Measurements from ENCODE around the gene NUDT19. TPM values are rescaled to one million over a fixed set of nuclear protein-coding genes. Genes with fewer than 3 reads are reported as not detected.

NUDT19 gene
- total RNA-seq, 1 experiment from 2014 or later = 6.1 TPM

DNA sequence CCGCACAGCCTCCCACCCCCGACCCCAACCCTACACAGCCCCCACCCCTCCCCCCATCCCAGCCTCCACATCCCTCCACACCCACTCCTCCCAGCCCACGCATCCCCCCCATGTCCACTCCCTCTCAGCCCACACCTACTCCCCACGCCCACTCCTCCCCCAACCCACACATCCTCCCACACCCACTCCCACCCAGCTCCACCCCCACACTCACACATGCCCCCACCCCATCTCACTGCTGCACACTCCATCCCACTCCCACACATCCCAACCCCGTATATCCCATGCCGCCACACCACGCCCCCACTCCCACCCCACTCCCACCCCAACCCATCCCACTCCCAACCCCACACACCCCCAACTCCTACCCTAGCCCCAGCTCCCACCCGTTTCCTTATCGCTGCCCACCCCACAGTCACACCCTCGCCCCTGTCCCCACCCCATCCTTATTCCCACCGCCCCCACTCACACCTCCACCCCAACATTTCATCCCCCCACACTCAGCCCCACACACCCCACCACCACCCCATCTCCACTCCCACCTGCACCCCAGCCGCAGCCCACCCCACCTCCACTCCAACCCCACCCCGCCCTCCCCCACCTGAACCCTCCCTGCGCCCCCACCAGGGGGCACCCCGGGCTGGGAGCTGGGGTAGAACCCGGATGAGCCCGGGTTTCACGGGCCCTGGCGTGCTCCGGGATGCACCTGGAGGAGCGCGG, 28.8 kb downstream of the NUDT19 start:
- no peak overlapping the region for H3K27ac Mint-ChIP-seq
- Histone ChIP-seq H2BK5ac (ENCODE audit: insufficient read length, low read length) (no peak overlapping the region), H3K4me2 (ENCODE audit: insufficient read depth, insufficient read length, low read length) (no peak overlapping the region), H3K14ac (ENCODE audit: insufficient read depth, low read length) (no peak overlapping the region), H3K23ac (ENCODE audit: insufficient read length, low read depth, low read length) (no peak overlapping the region), H4K5ac (ENCODE audit: insufficient read length, low read depth, low read length) (no peak overlapping the region), H2BK15ac (ENCODE audit: low read depth, low read length) (no peak overlapping the region), H3K4me1 (ENCODE audit: insufficient read depth, low read length) (no peaks in the 10 kb centered on the region), H3K79me1 (ENCODE audit: insufficient read depth, low read depth, low read length, poor library complexity, severe bottlenecking) (no peaks in the 10 kb centered on the region), H2AFZ (ENCODE audit: low read length) (no peak overlapping the region), H3K9me3 (ENCODE audit: control insufficient read depth, low read depth, low read length) (no peaks in the 10 kb centered on the region), H3K27me3 (ENCODE audit: insufficient read depth, low read length) (no peaks in the 10 kb centered on the region), H2BK120ac (ENCODE audit: low read depth, low read length, poor library complexity, severe bottlenecking) (no peak overlapping the region), H3K27ac (ENCODE audit: insufficient read length, low read depth, low read length) (no peak overlapping the region), H3K23me2 (ENCODE audit: insufficient read length, low read depth, low read length, poor library complexity, severe bottlenecking) (no peaks in the 10 kb centered on the region), H3K18ac (ENCODE audit: insufficient read length, low read depth, low read length) (no peak overlapping the region), H3K9ac (ENCODE audit: extremely low read depth, insufficient read length, low read length) (no peak overlapping the region), H4K8ac (replicated peaks; ENCODE audit: insufficient read length, low read depth, low read length) (no peak overlapping the region), H4K20me1 (ENCODE audit: control insufficient read depth, insufficient read depth, insufficient read length) (no peaks in the 10 kb centered on the region), H2BK12ac (ENCODE audit: insufficient read length, low read depth, low read length) (no peak overlapping the region), H4K91ac (ENCODE audit: insufficient read length, low read depth, low read length) (no peak overlapping the region), H3K79me2 (ENCODE audit: insufficient read depth, low read length) (no peaks in the 10 kb centered on the region), H2BK20ac (ENCODE audit: low read depth, low read length, poor library complexity, severe bottlenecking) (no peak overlapping the region), H2AK5ac (ENCODE audit: insufficient read length, low read length) (no peak overlapping the region), H3K56ac (ENCODE audit: insufficient read length, low read depth, low read length) (no peak overlapping the region), H3T11ph (ENCODE audit: low read length) (no peak overlapping the region), H3K4ac (ENCODE audit: low read depth, low read length) (no peak overlapping the region)
- H3K9me3 Mint-ChIP-seq = peaks cover 0 to 5% of the 10 kb centered on the region in 2 experiments; a peak in 1 of 5 replicates
- no peak for DNase-seq
- H3K4me3 Mint-ChIP-seq = no peak overlapping the region
- peaks cover 5 to 11% of the 10 kb centered on the region in 2 experiments for H3K4me1 Mint-ChIP-seq
- TF ChIP-seq, protein P1, sequence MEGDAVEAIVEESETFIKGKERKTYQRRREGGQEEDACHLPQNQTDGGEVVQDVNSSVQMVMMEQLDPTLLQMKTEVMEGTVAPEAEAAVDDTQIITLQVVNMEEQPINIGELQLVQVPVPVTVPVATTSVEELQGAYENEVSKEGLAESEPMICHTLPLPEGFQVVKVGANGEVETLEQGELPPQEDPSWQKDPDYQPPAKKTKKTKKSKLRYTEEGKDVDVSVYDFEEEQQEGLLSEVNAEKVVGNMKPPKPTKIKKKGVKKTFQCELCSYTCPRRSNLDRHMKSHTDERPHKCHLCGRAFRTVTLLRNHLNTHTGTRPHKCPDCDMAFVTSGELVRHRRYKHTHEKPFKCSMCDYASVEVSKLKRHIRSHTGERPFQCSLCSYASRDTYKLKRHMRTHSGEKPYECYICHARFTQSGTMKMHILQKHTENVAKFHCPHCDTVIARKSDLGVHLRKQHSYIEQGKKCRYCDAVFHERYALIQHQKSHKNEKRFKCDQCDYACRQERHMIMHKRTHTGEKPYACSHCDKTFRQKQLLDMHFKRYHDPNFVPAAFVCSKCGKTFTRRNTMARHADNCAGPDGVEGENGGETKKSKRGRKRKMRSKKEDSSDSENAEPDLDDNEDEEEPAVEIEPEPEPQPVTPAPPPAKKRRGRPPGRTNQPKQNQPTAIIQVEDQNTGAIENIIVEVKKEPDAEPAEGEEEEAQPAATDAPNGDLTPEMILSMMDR (conservative IDR thresholded peaks at IDR 0.05) = peak; percentile 31; the same call in 2 of the 3 replicates
- 100% methylated on average over 1 of the region's 22 CpGs for WGBS (ENCODE audit: extremely low coverage, insufficient read length, low lambda C conversion rate)
- H3K27me3 Mint-ChIP-seq (ENCODE audit: low read depth) = peaks cover under 1% of the 10 kb centered on the region; the same call in 1 of the 2 replicates
- peaks cover 0 to 2% (median 0%) of the 10 kb centered on the region in 3 experiments; a peak in 3 of 7 replicates for H3K36me3 Mint-ChIP-seq (ENCODE audit: insufficient read depth in 1 of 3, low read depth in 3 of 3)
